ENCODE measurements around the gene FOXP2. TPM values are rescaled to one million over a fixed set of nuclear protein-coding genes. Genes with fewer than 3 reads are reported as not detected.

Gene FOXP2
- total RNA-seq, 2 donors from 2014 or later: 15.5 to 16.6 TPM

GRCh38 chr7:114688443-114689055 lies 273.9 kb downstream of the FOXP2 start:
- no peaks in the 10 kb centered on the region for H3K27me3 ChIP-seq
- WGBS, 2 donors: 68 to 73% methylated on average over 2 of the region's 2 CpGs
- H3K4me1 ChIP-seq: no peaks in the 10 kb centered on the region
- no peak for ATAC-seq
- intact Hi-C loops (cut with DNase I): no loop called here
- TF ChIP-seq, protein P1, sequence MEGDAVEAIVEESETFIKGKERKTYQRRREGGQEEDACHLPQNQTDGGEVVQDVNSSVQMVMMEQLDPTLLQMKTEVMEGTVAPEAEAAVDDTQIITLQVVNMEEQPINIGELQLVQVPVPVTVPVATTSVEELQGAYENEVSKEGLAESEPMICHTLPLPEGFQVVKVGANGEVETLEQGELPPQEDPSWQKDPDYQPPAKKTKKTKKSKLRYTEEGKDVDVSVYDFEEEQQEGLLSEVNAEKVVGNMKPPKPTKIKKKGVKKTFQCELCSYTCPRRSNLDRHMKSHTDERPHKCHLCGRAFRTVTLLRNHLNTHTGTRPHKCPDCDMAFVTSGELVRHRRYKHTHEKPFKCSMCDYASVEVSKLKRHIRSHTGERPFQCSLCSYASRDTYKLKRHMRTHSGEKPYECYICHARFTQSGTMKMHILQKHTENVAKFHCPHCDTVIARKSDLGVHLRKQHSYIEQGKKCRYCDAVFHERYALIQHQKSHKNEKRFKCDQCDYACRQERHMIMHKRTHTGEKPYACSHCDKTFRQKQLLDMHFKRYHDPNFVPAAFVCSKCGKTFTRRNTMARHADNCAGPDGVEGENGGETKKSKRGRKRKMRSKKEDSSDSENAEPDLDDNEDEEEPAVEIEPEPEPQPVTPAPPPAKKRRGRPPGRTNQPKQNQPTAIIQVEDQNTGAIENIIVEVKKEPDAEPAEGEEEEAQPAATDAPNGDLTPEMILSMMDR (IDR thresholded peaks at IDR 0.05): no peak
- TF ChIP-seq POLR2A (IDR thresholded peaks at IDR 0.05): no peak
- no peak overlapping the region for H3K4me3 ChIP-seq
- DNase-seq: no peak
- no peak overlapping the region for H3K27ac ChIP-seq
- no peaks in the 10 kb centered on the region for H3K9me3 ChIP-seq
- no peaks in the 10 kb centered on the region for H3K36me3 ChIP-seq (replicated peaks in 1 of 2; ENCODE audit: insufficient read depth in 1 of 2, low read depth in 2 of 2)

- TF ChIP-seq, protein P1 (IDR thresholded peaks at IDR 0.05): no peak
- no peak for TF ChIP-seq POLR2A (IDR thresholded peaks at IDR 0.05)
- WGBS, 2 donors: 86 to 88% methylated on average over 3 of the region's 3 CpGs
- H3K27ac ChIP-seq: no peak overlapping the region
- no peaks in the 10 kb centered on the region for H3K36me3 ChIP-seq (replicated peaks in 1 of 2; ENCODE audit: insufficient read depth in 1 of 2, low read depth in 2 of 2)
- no peak overlapping the region for H3K4me3 ChIP-seq
- ATAC-seq (no peak), DNase-seq (no peak)
- no peaks in the 10 kb centered on the region for H3K9me3 ChIP-seq
- intact Hi-C loops (cut with DNase I): no loop called here
- no peaks in the 10 kb centered on the region for H3K4me1 ChIP-seq
- no peaks in the 10 kb centered on the region for H3K27me3 ChIP-seq
Observed at GRCh38 chr7:114689406-114689805, 274.8 kb downstream of the FOXP2 start.

DNA sequence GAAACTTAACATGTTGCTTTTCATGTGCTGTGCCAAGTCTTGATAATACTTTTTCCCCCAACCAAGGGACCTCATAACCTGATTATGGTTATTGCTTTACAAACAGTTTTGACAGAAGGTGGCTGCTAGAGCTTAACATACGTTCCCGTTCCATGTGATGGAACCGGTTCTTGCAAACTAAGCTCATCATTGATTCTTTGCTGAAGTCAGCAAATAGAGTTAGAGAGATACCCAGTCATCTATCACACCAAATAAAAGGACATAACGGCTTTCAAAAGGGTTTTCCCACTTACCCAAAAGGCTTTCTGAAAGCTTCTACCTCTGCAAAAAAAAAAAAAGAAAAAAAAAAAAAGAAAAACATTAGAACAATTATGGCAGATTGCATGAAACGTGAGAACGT lies 277.0 kb downstream of the FOXP2 start:
- no peak overlapping the region for H3K4me3 ChIP-seq

DNA sequence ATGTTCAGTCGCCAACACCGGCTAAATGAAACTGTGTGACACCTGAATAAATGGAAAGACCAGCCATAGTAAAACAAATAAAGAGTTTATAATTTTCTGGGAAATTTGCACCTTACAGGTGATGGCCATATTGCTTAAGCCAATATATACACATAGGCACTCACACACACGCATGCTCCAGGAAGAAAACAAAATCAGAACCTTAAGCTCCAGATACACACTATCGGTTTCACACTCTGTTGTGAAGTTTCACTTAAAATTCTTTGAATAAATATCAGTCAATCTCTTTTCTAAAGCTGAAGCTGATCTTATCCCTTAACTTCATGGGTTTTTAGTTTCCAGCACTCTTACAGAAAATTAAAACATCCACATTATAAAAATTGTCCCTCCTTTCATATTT lies 280.6 kb downstream of the FOXP2 start:
- Histone ChIP-seq H3K4me3 (no peak overlapping the region), H3K9me3 (no peaks in the 10 kb centered on the region), H3K27ac (no peak overlapping the region), H3K27me3 (no peaks in the 10 kb centered on the region), H3K36me3 (replicated peaks in 1 of 2; ENCODE audit: insufficient read depth in 1 of 2, low read depth in 2 of 2) (no peaks in the 10 kb centered on the region), H3K4me1 (no peaks in the 10 kb centered on the region)
- no peak for ATAC-seq
- no peak for TF ChIP-seq POLR2A (IDR thresholded peaks at IDR 0.05)
- TF ChIP-seq, protein P1 (IDR thresholded peaks at IDR 0.05): no peak
- no peak for DNase-seq
- WGBS, 2 donors: 89 to 91% methylated on average over 4 of the region's 4 CpGs
- intact Hi-C loops (cut with DNase I): no loop called here

More for the DNA sequence above, 277.0 kb downstream of the FOXP2 start:
- H3K9me3 ChIP-seq: no peaks in the 10 kb centered on the region
- DNase-seq: no peak
- no peak for ATAC-seq
- WGBS, 2 donors: 74 to 88% methylated on average over 6 of the region's 6 CpGs
- TF ChIP-seq POLR2A (IDR thresholded peaks at IDR 0.05): no peak
- TF ChIP-seq, protein P1 (IDR thresholded peaks at IDR 0.05): no peak
- no peaks in the 10 kb centered on the region for H3K27me3 ChIP-seq
- no peaks in the 10 kb centered on the region for H3K36me3 ChIP-seq (replicated peaks in 1 of 2; ENCODE audit: insufficient read depth in 1 of 2, low read depth in 2 of 2)
- intact Hi-C loops (cut with DNase I): no loop called here
- H3K4me1 ChIP-seq: no peaks in the 10 kb centered on the region
- no peak overlapping the region for H3K27ac ChIP-seq

DNA sequence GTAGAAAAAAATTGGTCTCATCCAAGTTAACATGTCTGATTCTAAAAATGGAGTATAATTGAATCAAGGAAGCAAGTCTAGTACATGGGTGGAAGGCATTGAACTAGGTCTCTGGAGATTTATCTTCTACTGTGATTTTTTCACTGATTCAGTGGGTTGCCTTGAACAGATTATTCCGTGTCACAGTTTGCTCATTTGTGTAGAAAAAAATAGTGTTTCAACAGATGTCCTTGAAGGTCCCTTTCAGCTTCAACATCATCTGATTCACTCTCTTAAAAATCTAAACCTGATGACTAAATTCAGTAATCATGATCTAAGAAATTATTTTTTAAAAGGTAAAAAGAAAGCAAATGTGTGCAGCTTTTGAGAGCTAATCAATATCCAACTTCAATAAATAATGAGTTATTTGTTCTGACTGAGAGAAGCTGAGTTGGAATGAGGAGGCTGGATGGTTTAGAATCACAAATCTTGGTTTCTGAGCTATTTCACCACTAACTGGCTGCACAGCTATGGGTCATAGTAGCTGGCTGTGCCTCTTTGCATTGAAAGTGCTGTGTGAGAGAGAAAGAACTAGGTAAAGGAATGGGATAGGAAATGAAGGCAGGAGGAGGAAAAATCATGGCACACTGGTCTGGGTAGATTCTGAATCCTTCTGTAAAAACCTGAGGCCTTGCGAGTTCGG lies 285.8 kb downstream of the FOXP2 start:
- intact Hi-C loops (cut with DNase I): no loop called here

More for the DNA sequence above, 285.8 kb downstream of the FOXP2 start:
- Histone ChIP-seq H3K27ac (no peak overlapping the region), H3K4me3 (no peak overlapping the region), H3K4me1 (no peaks in the 10 kb centered on the region), H3K27me3 (no peaks in the 10 kb centered on the region), H3K9me3 (no peaks in the 10 kb centered on the region), H3K36me3 (replicated peaks in 1 of 2; ENCODE audit: insufficient read depth in 1 of 2, low read depth in 2 of 2) (no peaks in the 10 kb centered on the region)
- WGBS, 2 donors: 68 to 76% methylated on average over 3 of the region's 3 CpGs
- no peak for ATAC-seq
- DNase-seq: no peak
- no peak for TF ChIP-seq POLR2A (IDR thresholded peaks at IDR 0.05)
- TF ChIP-seq, protein P1 (IDR thresholded peaks at IDR 0.05): no peak
